A673 (cell line): ENCODE data around the gene CCNL1.

Source experiments
- EZH2 ChIP-seq: fragments of 200-600 bp; sonication (generic); IDR thresholded peaks from 2 replicates; pipeline ENCODE4 v1.6.1; 2017; ENCODE audit warnings: borderline replicate concordance, low read depth, mild to moderate bottlenecking, mixed read lengths, antibody characterized with exemption, low read length; ENCODE audit not compliant: poor library complexity, severe bottlenecking
- TF ChIP-seq, protein P1 (sequence below): fragments of 300-800, 200-600 bp; sonication (generic); conservative IDR thresholded peaks from 2 replicates; pipeline ENCODE4 v1.5.1; 2017; ENCODE audit warnings: low read depth, mild to moderate bottlenecking, antibody characterized with exemption, low read length, moderate library complexity, mixed read lengths

DNA sequence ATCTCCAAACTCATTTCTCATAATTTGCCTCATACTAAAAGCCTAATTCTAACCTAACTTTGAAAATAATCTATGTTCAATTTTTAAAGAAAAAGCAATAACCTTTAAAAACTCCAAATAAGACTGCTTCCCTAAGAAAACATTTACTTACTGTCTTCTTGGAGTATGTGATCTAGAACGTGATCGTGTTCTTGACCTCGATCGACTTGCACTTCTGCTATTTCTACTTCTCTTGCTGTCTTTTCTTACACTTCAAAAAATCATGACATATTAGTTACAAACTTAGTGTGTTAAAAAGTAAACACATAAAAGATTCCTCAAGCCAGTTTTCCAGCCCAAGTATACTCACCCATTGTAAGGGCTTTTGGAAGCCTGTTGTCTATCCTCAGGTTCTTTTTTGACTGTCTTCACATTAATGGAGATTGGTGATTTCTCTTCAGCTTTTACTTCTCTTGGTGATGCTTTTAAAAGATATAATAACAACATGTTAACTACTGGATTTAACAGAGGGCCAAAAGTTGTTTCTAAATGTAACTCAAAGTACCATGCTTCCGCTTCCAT is 10.7 kb downstream of the CCNL1 start:
- TF ChIP-seq, protein P1, sequence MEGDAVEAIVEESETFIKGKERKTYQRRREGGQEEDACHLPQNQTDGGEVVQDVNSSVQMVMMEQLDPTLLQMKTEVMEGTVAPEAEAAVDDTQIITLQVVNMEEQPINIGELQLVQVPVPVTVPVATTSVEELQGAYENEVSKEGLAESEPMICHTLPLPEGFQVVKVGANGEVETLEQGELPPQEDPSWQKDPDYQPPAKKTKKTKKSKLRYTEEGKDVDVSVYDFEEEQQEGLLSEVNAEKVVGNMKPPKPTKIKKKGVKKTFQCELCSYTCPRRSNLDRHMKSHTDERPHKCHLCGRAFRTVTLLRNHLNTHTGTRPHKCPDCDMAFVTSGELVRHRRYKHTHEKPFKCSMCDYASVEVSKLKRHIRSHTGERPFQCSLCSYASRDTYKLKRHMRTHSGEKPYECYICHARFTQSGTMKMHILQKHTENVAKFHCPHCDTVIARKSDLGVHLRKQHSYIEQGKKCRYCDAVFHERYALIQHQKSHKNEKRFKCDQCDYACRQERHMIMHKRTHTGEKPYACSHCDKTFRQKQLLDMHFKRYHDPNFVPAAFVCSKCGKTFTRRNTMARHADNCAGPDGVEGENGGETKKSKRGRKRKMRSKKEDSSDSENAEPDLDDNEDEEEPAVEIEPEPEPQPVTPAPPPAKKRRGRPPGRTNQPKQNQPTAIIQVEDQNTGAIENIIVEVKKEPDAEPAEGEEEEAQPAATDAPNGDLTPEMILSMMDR: no peak
- no peak for TF ChIP-seq EZH2
